Esophagus muscularis mucosa (tissue), 4 donors: Measurements from ENCODE around the gene VEGFD.

Experiments
- EP300 ChIP-seq: sonication (generic); formaldehyde crosslinking; IDR thresholded peaks from one replicate; pipeline ENCODE4 v1.6.1; 2017; ENCODE audit warnings: antibody characterized with exemption
- POLR2A ChIP-seq: fragments of 450-650 bp; IDR thresholded peaks from one replicate; pipeline ENCODE4 v1.6.1; 2017; ENCODE audit warnings: antibody characterized with exemption, moderate library complexity, mild to moderate bottlenecking, low read depth
- POLR2AphosphoS5 ChIP-seq, 2 donors: sonication (generic); formaldehyde crosslinking; IDR thresholded peaks; one replicate each; pipeline ENCODE4 v1.6.1; 2017; ENCODE audit warnings: antibody characterized with exemption in 2 of 2
- TF ChIP-seq, protein P1 (sequence below), 3 experiments: fragments of 200-600 bp in 2 of 3; fragments of 450-650 bp in 1 of 3; sonication (generic) in 2 of 3; IDR thresholded peaks; one replicate each; pipeline ENCODE4 v1.5.1; 2017 to 2019; ENCODE audit warnings: antibody characterized with exemption in 3 of 3, mild to moderate bottlenecking in 2 of 3, moderate library complexity in 1 of 3

DNA sequence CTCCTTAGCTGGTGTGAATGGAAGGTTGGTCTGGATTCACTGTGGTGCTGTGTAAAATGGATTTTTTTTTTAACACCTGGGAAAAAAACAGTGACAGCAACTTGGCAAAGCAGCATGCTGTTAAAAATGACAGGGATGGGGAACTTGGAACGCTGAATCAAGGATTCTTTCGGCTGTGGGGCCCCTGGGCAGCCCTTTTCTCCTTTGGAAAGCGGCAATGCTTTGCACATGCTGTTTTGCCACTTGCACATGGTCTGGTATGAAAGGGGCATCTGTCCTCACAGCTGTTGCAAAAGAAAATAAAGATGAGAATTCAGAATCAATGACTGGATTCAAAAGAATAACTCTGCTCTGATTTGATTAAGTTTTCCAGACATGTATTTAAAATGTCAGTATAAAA is 38.2 kb downstream of the VEGFD start:
- TF ChIP-seq EP300: no peak
- TF ChIP-seq POLR2A: no peak
- TF ChIP-seq, protein P1, sequence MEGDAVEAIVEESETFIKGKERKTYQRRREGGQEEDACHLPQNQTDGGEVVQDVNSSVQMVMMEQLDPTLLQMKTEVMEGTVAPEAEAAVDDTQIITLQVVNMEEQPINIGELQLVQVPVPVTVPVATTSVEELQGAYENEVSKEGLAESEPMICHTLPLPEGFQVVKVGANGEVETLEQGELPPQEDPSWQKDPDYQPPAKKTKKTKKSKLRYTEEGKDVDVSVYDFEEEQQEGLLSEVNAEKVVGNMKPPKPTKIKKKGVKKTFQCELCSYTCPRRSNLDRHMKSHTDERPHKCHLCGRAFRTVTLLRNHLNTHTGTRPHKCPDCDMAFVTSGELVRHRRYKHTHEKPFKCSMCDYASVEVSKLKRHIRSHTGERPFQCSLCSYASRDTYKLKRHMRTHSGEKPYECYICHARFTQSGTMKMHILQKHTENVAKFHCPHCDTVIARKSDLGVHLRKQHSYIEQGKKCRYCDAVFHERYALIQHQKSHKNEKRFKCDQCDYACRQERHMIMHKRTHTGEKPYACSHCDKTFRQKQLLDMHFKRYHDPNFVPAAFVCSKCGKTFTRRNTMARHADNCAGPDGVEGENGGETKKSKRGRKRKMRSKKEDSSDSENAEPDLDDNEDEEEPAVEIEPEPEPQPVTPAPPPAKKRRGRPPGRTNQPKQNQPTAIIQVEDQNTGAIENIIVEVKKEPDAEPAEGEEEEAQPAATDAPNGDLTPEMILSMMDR (IDR thresholded peaks at IDR 0.05): no peak
- TF ChIP-seq POLR2AphosphoS5 (IDR thresholded peaks at IDR 0.05): no peak
